GM18505 (cell line): ENCODE measurements around the gene FHIT.

Source experiments
- ATAC-seq: cut with Tn5 transposase; IDR thresholded peaks from one replicate; pipeline ENCODE4 v1.9.1; 2021; ENCODE audit not compliant: unreplicated experiment
- POLR2A ChIP-seq: IDR thresholded peaks from 4 replicates; pipeline ENCODE4 v1.6.1; 2011; ENCODE audit warnings: borderline replicate concordance; ENCODE audit not compliant: insufficient read depth, insufficient read length; ENCODE audit errors: extremely low read depth

The FHIT gene

GRCh38 chr3:59873576-59874230 is 1377.5 kb downstream of the FHIT start:
- no peak for TF ChIP-seq POLR2A
- no peak for ATAC-seq

GRCh38 chr3:59872128-59872527 is 1379.1 kb downstream of the FHIT start:
- TF ChIP-seq POLR2A, result no peak

GRCh38 chr3:59867185-59868002 is 1383.9 kb downstream of the FHIT start:
- ATAC-seq, result no peak
- TF ChIP-seq POLR2A, result no peak

More at GRCh38 chr3:59872128-59872527, 1379.1 kb downstream of the FHIT start:
- no peak for ATAC-seq

GRCh38 chr3:59866076-59866475 is 1385.2 kb downstream of the FHIT start:
- TF ChIP-seq POLR2A, result no peak
- no peak for ATAC-seq

- no peak for ATAC-seq
- no peak for TF ChIP-seq POLR2A
Observed at GRCh38 chr3:59865351-59865750, 1385.9 kb downstream of the FHIT start.

GRCh38 chr3:59862686-59863085 is 1388.6 kb downstream of the FHIT start:
- no peak for TF ChIP-seq POLR2A
- ATAC-seq, result no peak

GRCh38 chr3:59857589-59858346 is 1393.5 kb downstream of the FHIT start:
- ATAC-seq, result peak; percentile 89
- TF ChIP-seq POLR2A, result no peak

GRCh38 chr3:59856934-59857460 is 1394.3 kb downstream of the FHIT start:
- no peak for TF ChIP-seq POLR2A

GRCh38 chr3:59854061-59854709 is 1397.1 kb downstream of the FHIT start:
- TF ChIP-seq POLR2A, result no peak
- ATAC-seq, result no peak

More at GRCh38 chr3:59856934-59857460, 1394.3 kb downstream of the FHIT start:
- ATAC-seq, result no peak

GRCh38 chr3:59850417-59850816 is 1400.8 kb downstream of the FHIT start:
- no peak for ATAC-seq

GRCh38 chr3:59845386-59845785 is 1405.9 kb downstream of the FHIT start:
- ATAC-seq, result no peak
- no peak for TF ChIP-seq POLR2A

More at GRCh38 chr3:59850417-59850816, 1400.8 kb downstream of the FHIT start:
- no peak for TF ChIP-seq POLR2A

GRCh38 chr3:59843821-59844220 is 1407.4 kb downstream of the FHIT start:
- no peak for ATAC-seq
- TF ChIP-seq POLR2A, result no peak
